GM18870 (cell line): ENCODE measurements around the gene PPID.
"Not testable (repeated sequence)": the region's sequence is repeated elsewhere in the genome, so short reads cannot be mapped to it uniquely, and the experiment has no call there.

Experiments
- ATAC-seq: cut with Tn5 transposase; IDR thresholded peaks from one replicate; pipeline ENCODE4 v1.9.1; 2021; ENCODE audit warnings: moderate library complexity; ENCODE audit not compliant: unreplicated experiment

Gene PPID

DNA sequence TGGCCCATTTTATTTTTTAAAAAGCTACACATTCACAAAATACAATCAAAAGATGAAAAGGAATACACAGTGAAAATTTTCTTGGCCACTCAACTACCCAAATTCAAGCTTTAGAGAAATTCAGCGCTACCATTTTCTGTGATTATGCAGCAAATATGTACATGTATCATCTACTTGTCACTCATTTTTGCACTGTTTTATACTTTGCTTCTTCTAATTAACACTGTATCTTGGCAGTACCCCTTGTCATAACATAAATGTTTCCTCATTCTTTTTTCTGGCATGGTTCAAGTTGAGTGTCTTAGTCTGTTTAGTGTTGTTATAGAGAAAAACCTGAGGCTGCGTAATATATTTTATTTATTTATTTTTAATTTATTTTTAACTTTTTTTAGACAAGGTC is 15.7 kb upstream of the PPID start:
- no peak for ATAC-seq

DNA sequence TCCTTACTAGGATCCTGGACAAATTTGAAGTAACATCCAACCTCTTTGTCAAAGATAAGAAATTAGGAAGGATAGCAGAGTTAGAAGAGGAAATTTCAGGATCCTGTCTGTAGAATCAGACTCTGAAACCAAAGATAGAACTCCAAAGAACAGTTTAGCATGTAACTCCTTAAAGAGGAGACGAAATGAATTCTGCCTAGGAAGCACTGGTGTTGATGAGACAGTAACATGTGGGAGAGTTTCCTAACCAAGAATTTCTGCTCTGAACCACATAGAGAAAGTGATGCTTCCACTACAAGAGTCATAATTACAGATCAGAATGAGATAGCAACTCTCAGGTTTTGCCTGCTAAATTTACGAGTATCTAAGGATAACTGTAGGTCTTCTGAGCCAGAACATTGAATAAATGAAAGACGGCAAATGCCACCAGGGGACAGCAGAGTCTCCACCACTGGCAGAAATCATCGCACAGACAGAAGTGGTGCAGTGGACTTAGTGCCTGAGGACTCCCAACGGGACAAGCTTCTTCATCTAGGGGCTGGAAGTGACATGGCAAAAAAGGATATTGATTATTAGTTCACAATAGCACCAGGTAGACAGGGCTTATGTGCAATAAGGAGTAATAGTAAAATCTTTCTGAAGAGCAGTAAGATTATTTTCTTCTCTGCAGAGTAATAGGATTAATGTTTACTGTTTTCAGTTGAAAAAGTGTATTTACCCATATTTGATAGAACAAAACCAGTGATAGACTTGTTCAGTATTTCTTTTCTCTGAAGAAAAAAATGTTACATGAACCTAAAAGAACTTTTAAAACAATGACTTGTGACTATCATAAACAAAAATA is 6.7 kb upstream of the PPID start:
- peak; percentile 78 for ATAC-seq

DNA sequence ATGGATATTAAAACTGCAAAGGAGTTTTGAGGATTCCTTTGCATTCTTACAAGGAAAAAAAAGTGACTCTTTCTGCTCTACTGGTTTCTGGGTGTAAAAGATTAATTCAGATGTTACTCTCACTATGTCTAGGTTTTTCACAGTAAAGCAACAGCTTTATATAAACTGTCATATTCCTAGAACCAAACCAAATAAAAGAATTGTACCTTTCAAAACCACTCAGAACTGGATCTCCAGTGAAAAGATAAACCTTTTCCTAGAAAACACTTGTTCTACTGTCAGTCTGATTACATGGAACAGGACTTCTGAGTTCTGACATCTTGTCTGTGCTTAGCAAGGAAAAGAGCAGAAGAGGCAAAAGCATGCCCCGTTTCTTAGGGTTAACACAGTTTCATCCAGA is 5.0 kb upstream of the PPID start:
- no peak for ATAC-seq

DNA sequence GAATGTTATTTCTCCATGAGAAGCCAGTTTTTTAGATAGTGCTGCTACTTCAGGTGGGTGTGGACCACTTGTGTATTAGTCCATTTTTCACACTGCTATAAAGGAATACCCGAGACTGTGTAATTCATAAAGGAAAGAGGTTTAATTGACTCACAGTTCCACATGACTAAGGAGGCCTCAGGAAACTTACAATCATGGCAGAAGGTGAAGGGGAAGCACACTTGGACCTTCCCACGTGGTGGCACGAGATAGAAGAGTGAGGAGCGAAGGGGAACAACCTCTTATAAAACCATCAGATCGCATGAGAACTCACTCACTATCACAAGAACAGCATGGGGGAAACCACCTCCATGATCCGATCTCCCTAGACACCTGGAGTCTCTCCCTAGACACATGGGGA is 3.4 kb upstream of the PPID start:
- ATAC-seq: no peak

DNA sequence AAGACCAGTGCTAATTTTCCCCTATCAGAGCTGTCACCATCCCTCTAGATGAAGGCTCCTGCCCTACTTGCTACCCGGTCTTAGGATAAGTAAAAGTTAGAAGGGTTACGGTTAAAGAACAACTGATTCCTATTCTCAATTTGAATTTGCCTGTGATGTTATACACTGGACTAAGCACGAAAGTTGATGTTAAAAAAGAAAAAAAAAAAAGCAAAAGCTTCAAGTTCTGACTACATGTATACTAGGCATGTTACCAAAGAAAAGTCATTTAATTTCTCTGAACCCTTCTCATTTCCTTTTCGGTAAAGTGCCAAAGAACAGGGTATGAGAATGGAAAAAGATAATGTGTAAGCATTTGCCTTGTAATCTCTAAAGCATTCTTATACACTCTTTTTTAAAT is 1.4 kb upstream of the PPID start:
- ATAC-seq: no peak

DNA sequence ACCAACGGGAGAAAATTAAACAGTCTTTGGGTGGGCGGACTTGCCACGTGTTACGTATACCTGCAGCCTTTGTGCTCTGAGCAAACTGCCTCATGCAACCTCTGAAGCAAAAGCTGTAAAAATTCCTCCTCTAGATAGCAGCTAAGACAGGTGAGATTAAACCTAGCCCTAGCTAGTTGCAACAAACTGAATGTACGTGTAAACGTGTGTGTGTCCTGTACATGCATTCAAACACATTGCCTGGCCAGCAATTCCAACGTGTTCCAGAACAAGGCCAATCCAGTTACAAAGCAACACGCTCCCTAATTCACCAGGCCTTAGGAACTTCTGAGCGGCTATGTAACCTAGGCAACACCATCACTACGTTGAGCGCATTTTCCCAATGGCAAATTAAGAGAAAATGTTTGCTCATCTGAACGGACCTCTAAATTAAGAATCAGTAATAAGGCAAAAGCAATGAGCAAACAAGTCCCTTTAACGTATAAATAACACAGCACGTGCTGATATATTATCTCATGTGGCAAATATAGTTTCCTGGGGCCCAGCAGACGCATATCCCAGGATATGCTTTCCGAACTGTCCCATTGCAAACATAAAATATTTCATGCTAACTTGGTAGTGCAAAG is 792 bp downstream of the PPID start:
- ATAC-seq: peak; percentile 14

DNA sequence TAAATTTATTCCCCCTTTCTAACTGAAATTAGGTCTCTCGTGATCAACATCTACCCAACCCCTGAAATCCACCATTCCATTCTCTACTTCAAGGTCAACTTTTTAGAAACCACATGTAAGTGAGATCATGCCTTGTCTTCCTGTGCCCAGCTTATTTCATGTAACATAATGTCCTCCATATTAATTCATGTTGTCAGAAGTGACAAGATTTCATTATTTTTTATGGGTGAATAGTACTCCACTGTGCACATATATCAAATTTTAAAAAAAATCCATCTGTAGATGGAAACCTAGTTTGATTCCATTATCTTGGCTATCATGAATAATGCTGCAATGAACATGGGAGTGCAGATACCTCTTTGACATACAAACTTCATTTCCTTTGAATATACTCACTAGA is 1.5 kb downstream of the PPID start:
- no peak for ATAC-seq

DNA sequence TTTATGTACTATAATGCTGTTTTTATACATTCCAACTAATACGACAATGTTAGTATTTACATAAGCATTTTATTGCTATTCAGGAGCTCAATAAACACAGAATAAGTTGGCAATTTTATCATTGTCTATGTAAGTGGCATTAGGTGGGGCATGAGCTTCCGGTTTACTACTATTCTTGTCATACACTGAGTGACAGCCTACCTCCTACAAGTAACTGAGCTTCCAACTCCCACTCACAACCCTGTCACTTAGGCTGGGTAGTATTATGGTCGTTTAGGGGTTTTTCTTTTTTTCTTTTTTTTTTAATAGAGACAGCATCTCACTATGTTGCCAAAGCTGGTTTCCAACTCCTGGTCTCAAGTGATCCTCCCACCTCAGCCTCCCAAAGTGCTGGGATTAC is 7.4 kb downstream of the PPID start:
- no peak for ATAC-seq

DNA sequence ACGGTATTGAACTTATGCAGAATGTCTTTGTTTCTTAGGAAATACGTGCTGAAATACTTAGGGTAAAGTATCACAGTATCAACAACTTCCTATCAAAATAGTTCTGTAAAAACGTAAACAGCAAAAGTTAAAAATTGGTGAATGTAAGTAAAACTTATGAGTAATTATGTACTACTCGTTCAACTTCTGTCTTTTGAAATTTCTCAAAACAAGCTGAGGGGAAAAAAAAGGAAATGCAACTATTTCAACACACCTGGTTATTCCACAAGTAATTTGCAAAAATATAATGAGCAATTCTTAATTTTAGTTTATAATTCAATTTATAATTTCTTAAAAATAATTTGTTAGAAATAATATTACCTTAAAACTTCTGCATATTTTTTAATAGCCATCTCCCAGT is 8.3 kb downstream of the PPID start:
- no peak for ATAC-seq

DNA sequence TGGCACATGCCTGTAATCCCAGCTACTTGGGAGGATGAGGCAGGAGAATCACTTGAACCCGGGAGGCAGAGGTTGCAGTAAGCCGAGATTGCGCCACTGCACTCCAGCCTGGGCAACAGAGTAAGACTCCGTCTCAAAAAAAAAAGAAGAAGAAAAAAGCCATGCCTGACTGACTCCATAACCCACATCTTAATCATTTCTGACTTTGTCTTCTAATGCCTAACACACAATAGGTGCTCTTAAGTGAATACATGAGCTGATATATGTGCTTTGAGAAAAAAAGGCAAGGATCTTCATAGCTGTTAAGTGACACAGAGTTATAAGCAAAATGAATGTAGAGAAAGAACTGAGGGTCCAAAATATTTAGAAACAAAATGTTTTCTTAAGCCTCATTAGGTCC is 10.6 kb downstream of the PPID start:
- ATAC-seq: not testable (repeated sequence)

DNA sequence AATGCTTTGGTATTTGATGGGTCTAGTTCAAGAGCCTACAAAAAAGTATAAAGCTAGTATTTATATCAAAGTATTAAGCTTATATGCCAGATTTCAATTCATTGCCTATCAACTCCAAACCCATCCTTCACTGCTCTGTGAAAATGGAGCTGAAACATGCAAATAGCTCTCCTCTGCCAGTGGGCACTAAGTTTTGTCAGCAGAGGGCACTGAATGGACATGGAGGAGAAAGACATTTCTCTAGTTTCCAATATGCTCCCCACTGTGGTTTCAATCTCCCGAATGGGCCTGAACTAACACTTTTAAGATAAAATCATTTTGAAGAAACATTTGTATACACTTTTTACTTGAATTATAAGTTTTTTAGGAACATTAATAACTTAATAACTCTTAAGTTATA is 12.4 kb downstream of the PPID start:
- no peak for ATAC-seq

DNA sequence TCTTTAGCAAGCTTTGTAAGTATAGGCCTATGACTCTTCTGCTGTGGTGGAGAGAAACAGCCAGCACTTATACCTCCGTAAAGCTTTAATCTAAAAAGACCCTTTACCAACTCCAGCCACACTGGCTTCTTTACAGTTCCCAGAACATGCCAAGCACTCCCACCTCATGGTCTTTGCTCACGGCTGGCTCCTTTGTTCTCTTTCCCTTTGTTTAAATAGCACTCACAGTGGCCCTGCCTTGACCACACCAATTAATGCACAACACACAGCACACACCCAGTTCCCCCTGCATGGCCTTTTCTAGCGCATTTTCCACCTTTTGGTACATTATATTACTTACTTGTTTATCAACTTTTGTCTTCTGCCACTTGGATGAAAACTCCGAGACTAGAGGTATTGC is 18.9 kb downstream of the PPID start:
- ATAC-seq: no peak

DNA sequence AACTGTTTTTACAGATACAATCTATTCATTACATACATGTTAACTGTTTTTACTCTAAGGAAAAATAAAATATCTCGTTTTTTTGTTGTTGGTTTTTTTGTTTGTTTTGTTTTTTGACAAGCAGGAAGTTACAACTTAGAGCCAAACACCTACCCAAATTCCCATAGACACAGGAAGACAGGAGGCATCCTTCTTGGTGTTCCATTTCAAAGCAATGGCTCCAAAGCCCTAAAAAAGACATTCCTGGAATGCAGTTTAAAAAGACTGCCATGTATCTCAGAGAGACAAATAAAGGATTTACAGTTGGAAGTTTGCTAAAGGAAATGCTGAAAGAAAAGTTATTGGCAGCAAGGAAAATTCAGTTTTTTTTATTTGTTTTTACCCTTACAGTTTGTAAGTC is 34.4 kb downstream of the PPID start:
- no peak for ATAC-seq

DNA sequence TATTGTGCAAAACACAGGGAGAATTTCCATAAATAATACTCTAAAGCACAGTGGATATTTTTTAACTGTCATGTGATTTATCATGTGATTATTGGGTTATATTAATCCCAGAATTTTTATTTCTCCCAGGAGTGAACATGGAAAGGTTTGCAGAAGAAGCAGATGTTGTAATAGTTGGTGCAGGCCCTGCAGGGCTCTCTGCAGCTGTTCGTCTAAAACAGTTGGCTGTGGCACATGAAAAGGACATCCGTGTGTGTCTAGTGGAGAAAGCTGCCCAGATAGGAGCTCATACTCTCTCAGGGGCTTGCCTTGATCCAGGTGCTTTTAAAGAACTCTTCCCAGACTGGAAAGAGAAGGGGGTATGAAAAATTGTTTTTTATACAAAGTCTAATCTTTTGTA is 41.1 kb downstream of the PPID start:
- ATAC-seq: no peak

DNA sequence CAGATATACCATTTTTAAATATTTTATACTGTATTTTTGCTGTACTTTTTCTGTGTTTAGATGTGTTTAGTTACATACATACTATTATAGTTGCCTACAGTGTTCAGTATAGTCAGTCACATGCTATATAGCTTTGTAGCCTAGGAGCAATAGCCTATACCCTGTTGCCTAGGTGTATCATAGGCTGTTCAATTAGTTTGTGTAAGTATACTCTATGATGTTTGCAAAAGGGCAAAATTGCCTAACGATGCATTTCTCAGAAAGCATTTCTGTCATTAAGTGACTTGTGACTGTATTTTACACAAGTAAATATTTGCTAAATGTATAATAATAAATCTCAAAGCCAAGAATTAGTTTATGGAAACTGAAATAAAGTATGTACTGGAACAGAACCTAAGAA is 41.6 kb downstream of the PPID start:
- no peak for ATAC-seq

DNA sequence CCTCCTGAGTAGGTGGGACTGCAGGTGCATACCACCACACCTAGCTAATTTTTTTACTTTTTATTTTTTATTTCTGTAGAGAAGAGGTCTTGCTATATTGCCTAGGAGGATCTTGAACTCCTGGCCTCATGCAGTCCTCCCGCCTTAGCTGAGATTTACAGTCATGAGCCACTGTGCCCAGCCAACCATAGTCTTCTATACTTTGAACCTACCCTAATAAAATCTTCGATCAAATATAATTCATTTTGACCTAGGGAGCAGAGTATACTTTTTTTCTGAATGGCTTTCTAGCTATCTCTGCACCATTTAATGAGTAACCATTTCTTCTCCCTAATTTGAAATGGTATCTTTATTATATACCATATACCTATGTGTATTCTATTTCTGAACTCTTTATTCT is 44.4 kb downstream of the PPID start:
- no peak for ATAC-seq

DNA sequence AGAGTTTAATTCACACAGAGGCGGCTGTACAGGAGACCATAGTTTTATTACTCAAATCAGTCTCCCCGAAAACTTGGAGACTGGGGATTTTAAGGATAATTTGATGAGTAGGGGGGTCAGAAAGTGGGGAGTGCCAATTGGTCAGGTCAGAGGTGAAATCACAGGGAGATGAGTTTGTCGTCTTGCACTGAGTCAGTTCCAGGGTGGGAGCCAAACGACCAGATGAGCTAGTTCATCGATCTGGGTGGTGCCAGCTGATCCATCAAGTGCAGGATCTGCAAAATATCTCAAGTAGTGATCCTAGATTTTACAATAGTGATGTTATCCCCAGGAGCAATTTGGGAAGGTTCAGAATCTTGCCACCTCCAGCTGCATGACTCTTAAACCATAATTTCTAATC is 47.1 kb downstream of the PPID start:
- ATAC-seq: no peak

DNA sequence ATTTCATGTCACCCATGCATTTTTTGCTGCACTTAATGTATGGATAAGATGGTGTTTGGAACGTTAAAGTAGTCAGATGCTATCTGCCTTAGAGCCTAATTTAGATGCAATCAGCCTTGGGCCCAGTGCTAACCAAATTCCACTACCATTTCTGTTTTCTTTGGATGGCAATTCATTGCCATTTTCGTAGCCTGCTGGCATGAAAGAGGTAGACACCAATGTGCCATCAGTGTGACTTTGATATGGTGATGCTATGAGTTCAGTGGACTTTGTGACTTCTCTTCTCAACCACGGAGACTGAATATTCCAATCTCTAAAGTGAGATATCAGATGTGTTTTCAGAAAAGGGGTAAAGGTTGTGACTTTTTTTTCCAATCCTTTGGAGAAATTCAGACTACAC is 49.6 kb downstream of the PPID start:
- no peak for ATAC-seq

DNA sequence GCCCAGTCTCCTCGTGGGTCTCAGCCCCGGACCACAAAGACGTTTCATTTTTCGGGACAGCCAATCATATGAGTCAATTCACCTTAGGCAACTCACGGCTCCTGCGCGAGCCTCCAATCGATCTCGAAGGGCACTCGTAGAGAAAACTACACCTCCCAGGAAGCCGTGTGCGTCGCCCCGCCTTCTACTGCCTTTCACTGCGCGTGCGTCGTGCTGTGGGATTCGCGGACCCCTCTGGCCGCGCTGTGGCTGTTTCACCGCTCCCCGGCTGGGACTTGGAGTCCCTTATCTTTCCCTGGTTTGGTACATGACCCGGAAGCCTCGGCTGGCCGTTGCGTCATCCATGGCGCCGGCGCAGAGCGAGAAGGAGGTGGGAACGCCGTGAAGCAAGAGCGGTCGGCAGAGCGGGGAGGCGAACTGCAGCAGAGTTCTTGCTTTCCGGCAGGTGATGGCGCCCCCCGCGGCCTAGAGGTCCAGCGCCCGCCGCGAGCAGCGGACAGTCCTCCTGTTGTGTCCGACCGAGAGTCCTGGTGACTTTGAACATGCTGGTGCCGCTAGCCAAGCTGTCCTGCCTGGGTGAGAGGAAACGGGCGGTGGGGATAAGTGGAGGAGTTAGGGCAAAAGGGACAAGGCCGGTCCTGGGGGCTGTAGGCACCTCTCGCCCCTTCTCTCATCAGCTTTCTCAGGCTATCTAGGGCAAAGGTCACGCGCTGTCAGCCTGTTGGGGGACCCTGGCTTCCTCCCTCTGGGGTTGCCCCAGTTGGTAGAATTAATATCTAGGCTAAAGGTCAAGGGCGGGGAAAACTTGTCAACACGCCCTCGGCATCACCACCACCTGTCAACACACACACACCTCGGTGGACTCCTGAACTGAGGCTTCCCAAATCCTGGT is 51.0 kb downstream of the PPID start, which contains the start of gene ETFDH:
TSS of gene ETFDH (plus strand) at position 382 of the 892 bp plus-strand sequence. CDS start at position 543, 161 bp downstream.
- peak; percentile 93 for ATAC-seq

DNA sequence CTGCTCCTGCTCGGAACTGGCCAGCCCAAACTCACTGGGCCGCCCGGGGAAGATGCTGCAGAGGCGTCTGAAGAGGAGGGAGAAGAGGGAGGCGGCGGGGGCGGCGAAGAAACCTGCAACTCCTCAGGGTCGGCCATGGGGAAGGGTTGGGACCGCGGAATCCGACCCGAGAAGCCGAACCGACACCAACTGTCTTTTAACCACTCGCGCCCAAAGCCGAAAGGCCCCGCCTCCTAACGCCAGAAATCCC is 51.6 kb downstream of the PPID start, which contains the start of gene C4orf46:
TSS of gene C4orf46 (minus strand) at position 223 of the 250 bp plus-strand sequence. CDS start at position 137, 86 bp downstream.
- ATAC-seq: no peak

DNA sequence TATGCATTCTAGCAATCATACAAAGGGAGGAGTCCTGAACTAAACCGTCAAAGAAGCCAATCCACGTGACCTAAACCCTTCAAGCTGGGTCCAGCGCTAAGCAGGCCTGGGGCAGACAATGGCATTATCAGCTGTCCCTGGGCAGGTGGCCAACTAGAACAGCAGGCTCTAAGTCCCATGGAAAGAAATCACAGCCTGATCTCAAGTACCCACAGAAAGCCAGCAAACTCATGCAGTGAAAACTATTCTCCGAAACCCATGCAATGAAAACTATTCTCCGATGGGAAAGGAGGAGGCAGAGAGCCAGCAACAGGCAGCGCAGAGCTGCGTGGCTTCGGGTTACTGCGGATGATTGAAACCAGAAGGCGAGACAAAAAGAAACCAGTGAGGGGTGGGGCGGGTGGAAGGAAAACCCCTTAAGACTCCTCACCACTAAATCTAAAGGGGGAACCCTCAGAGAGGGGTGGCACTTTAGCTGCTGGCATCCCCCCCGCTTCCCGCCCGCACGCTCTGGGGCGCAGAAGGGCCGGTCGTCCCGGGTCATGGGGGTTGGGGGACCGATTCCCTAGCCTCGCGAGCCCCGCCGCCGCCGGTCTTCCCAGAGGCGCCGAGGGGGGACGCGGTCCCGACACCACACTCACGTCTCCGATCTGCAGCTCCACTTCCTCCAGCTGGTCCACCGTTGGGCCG is 52.1 kb downstream of the PPID start:
- ATAC-seq: peak; percentile 26
